Measurements from ENCODE around the gene TMEM178B.

Gene TMEM178B

DNA sequence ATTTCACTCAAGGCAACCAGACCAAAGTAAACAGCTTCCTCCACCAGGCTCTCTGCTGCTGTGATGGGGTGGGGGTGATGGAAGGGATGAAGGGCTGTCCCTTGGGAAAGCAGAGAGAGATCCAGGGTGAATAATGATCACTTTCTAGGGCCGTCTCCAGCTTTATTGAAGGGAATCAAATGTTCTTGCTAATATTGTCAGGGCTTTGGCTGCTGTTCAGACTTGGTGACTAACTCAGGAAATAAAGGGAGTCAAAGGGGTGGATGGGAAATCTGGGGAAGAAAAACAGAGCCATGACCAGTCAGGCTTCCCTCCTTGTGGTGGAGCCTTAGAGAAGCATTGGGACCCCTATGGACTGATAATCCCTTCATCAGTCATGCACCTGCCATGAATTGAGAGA, 281.2 kb downstream of the TMEM178B start:
- Histone ChIP-seq H3K9ac (no peak overlapping the region), H3K4me3 (IDR thresholded peaks at IDR 0.05; ENCODE audit: insufficient read depth, low read depth, low read length) (no peak overlapping the region), H2AFZ (ENCODE audit: low read depth) (no peak overlapping the region), H3K27ac (no peak overlapping the region), H3K4me1 (ENCODE audit: low read depth, poor library complexity, severe bottlenecking) (peaks cover 5% of the 10 kb centered on the region), H3K4me2 (no peak overlapping the region), H3K27me3 (ENCODE audit: insufficient read depth, low read depth) (no peaks in the 10 kb centered on the region), H4K20me1 (ENCODE audit: insufficient read depth) (no peaks in the 10 kb centered on the region), H3K79me2 (ENCODE audit: insufficient read depth, low read depth) (no peaks in the 10 kb centered on the region), H3K36me3 (ENCODE audit: insufficient read depth) (no peaks in the 10 kb centered on the region)
- TF ChIP-seq CTCF (conservative IDR thresholded peaks at IDR 0.05; ENCODE audit: low read depth, low read length): no peak

DNA sequence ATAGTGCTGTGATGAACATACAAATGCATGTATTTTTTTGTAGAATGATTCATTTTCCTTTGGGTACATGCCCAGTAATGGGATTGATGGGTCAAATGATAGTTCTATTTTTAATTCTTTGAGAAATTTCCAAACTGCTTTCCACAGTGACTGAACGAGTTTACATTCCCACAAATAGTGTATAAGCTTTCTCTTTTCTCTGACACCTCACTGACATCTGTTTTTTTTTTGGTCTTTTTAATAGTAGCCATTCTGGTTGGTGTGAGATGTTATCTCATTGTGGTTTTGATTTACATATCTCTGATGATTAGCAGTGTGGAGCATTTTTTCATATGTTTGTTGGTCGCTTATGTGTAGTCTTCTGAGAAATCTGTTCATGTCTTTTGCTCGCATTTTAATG, 282.3 kb downstream of the TMEM178B start:
- Histone ChIP-seq H3K9ac (no peak overlapping the region), H3K27me3 (ENCODE audit: insufficient read depth, low read depth) (no peaks in the 10 kb centered on the region), H2AFZ (ENCODE audit: low read depth) (no peak overlapping the region), H3K36me3 (ENCODE audit: insufficient read depth) (no peaks in the 10 kb centered on the region), H3K4me1 (ENCODE audit: low read depth, poor library complexity, severe bottlenecking) (peaks cover 5% of the 10 kb centered on the region), H3K4me2 (no peak overlapping the region), H3K4me3 (IDR thresholded peaks at IDR 0.05; ENCODE audit: insufficient read depth, low read depth, low read length) (no peak overlapping the region), H3K27ac (no peak overlapping the region), H3K79me2 (ENCODE audit: insufficient read depth, low read depth) (no peaks in the 10 kb centered on the region), H4K20me1 (ENCODE audit: insufficient read depth) (no peaks in the 10 kb centered on the region)
- TF ChIP-seq CTCF (conservative IDR thresholded peaks at IDR 0.05; ENCODE audit: low read depth, low read length): no peak

DNA sequence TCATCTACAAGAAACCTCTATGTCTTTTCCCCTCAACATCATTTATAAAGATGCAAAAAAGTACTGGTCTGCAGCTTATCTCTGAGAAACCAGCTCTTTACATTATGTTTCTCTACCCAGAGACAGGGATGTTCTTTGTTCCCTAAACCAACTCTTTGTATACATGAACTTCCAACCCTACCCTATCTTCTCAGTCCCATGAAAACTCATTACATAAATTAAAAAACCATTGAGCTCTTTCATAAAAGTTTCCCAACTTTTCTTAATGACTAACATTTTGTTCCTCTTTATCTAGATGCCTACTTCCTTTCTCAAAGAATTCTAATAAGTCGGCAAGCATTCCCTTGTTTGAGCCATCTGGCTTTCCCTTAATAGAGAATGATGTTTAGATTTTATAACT, 284.5 kb downstream of the TMEM178B start:
- no peaks in the 10 kb centered on the region for H3K79me2 ChIP-seq (ENCODE audit: insufficient read depth, low read depth)
- no peak overlapping the region for H3K27ac ChIP-seq
- TF ChIP-seq CTCF (conservative IDR thresholded peaks at IDR 0.05; ENCODE audit: low read depth, low read length): no peak

DNA sequence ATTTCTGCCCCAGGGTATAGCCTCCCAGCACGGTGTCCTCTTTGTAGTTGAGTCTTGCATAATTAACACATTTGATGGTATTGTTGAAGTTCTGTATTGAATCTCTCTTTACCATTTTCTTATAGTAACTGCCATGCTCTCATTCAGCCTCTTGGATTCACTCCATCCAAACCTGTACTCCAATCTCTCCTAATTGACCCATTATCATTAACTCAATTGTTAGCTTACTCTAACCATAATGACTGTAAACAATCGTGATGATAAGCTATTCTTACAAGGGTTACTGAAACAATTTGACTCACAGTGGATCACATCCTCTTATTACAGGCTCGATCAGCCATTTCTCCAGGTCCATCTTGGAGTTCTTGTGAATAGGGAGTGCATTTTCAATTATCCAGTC, 285.4 kb downstream of the TMEM178B start:
- H3K79me2 ChIP-seq (ENCODE audit: insufficient read depth, low read depth): no peaks in the 10 kb centered on the region
- no peaks in the 10 kb centered on the region for H3K36me3 ChIP-seq (ENCODE audit: insufficient read depth)
- no peak overlapping the region for H3K4me2 ChIP-seq
- H3K27me3 ChIP-seq (ENCODE audit: insufficient read depth, low read depth): no peaks in the 10 kb centered on the region
- H3K27ac ChIP-seq: no peak overlapping the region
- no peak overlapping the region for H3K9ac ChIP-seq
- no peak overlapping the region for H3K4me3 ChIP-seq (IDR thresholded peaks at IDR 0.05; ENCODE audit: insufficient read depth, low read depth, low read length)
- H2AFZ ChIP-seq (ENCODE audit: low read depth): no peak overlapping the region
- TF ChIP-seq CTCF (conservative IDR thresholded peaks at IDR 0.05; ENCODE audit: low read depth, low read length): no peak
- peaks cover 5% of the 10 kb centered on the region for H3K4me1 ChIP-seq (ENCODE audit: low read depth, poor library complexity, severe bottlenecking)
- H4K20me1 ChIP-seq (ENCODE audit: insufficient read depth): no peaks in the 10 kb centered on the region

More for the DNA sequence above, 284.5 kb downstream of the TMEM178B start:
- no peak overlapping the region for H3K4me2 ChIP-seq
- H3K36me3 ChIP-seq (ENCODE audit: insufficient read depth): no peaks in the 10 kb centered on the region
- H3K4me3 ChIP-seq (IDR thresholded peaks at IDR 0.05; ENCODE audit: insufficient read depth, low read depth, low read length): no peak overlapping the region
- H3K9ac ChIP-seq: no peak overlapping the region
- H3K27me3 ChIP-seq (ENCODE audit: insufficient read depth, low read depth): no peaks in the 10 kb centered on the region
- no peaks in the 10 kb centered on the region for H4K20me1 ChIP-seq (ENCODE audit: insufficient read depth)
- H3K4me1 ChIP-seq (ENCODE audit: low read depth, poor library complexity, severe bottlenecking): peaks cover 5% of the 10 kb centered on the region
- H2AFZ ChIP-seq (ENCODE audit: low read depth): no peak overlapping the region
